GM21390 (cell line): Measurements from ENCODE around the gene PRELID3B.
"Not testable (repeated sequence)": the region's sequence is repeated elsewhere in the genome, so short reads cannot be mapped to it uniquely, and the experiment has no call there.

Source experiments
- ATAC-seq: cut with Tn5 transposase; IDR thresholded peaks from one replicate; pipeline ENCODE4 v1.9.1; 2021; ENCODE audit not compliant: unreplicated experiment

Gene PRELID3B

GRCh38 chr20:59050437-59050836 is 7.9 kb upstream of the PRELID3B start:
- no peak for ATAC-seq

GRCh38 chr20:59048681-59049030 is 6.1 kb upstream of the PRELID3B start:
- no peak for ATAC-seq

- no peak for ATAC-seq
These were observed 5.5 kb upstream of the PRELID3B start for GRCh38 chr20:59047938-59048680.

- no peak for ATAC-seq
These were observed 4.3 kb upstream of the PRELID3B start for GRCh38 chr20:59046862-59047261.

DNA sequence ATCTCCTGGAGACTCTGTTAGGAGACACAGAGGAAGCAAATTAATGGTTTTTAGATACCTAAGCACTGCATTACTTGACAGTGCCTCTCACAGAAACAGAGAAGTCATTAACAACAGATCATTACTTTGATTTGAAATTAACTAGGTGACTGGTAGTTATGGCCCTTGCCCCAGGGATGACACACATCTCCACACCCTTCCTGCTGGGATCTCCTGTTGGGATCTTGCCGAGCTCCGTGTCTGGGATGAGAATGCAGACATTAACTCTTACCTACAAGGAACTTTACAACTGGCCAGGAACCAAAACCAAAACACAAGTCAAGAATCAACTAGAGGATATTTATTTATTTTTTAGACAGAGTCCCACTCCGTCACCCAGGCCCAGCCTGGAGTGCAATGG is 2.2 kb upstream of the PRELID3B start:
- no peak for ATAC-seq

DNA sequence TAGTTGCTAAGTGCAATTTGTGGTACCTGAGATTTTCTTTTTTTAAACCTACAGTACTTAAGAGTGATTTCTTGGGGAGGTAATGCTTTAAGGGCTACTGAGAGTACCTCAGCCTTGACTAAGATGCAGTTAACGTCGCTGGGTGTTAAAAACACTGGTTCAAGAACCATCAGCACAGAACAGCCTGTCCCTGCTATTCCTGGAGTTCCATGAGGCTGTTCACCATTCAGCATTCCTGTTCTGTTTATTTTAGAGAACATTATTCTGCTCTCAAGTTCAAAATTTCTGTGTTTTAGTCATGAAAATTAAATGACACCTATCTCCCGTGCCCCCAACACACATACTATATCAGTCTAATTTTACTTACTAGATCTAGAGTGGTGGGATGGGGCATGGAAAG is 1.7 kb upstream of the PRELID3B start:
- no peak for ATAC-seq

GRCh38 chr20:59043698-59044097 is 1.1 kb upstream of the PRELID3B start:
- no peak for ATAC-seq

DNA sequence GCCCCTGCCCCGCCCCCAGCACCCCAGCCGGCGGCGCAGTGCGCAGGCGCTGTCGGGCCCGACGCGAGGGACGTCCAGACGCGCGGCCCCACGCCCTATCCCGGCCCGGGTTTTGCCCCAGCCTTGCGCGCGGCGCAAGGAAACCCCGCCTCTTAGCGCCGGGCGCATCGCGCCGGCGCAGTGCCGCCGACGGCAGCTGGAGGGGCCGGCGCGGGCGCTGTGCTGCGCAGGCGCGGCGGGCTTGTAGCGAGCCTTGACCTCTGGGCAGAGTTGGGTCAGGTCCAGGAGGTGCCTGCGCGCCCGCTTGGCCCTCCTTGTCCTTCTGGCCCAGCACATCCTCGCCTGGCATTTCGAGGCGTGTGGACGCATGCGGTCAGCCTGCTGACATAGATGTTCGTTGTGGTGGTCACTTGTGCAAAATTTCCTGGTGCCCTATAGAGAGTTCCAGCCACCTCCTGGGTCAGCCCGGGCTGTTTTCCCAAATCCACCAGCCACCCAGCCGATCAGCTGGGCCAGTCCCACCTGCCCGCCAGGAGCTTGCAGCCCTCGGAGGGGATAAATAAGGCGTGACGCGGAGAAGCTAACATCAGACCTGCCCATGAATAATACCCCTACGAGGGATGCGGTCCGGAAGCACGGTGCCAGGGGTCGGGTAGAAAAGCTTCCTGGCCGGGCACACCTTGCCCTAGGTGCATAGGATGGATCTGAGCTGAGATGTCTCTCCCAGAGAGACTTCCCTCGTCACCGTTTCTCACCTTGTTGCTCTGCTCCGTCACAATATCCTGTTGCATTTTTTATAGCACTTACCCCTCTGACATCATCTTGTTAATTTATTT is 428 bp upstream of the PRELID3B start:
- peak; percentile 90 for ATAC-seq

DNA sequence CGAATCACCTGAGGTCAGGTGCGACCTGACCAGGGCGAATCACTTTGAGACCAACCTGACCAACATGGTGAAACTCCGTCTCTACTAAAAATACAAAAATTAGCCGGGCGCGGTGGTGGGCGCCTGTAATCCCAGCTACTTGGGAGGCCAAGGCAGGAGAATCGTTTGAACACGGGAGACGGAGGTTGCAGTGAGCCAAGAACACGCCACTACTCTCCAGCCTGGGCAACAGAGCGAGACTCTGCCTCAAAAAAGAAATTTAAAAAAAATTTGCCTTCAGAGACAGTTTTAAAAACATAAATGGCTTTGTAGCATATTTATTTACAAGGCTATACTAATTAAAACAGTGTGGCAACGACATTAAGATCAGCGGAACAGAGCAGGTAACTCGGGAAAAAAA is 1.1 kb downstream of the PRELID3B start:
- not testable (repeated sequence) for ATAC-seq

DNA sequence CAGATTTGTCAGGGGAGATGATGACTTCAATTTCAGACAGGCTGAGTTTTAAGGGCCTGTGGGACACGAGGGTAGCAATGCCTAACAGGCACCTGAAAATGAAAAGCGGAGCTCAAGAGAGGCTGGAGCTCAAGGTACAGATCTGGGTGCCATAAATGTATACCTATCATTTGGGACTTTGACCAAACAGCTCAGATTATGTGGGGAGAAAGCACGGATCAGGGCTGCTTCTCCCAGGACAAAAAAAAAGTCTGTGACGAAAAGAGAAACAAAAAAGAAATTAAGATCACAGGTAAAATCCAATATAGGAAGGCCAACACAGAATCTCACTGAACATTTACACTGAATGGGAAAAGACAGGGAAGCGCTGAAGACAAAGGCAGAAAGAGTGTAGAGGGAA is 1.9 kb downstream of the PRELID3B start:
- ATAC-seq, result no peak

DNA sequence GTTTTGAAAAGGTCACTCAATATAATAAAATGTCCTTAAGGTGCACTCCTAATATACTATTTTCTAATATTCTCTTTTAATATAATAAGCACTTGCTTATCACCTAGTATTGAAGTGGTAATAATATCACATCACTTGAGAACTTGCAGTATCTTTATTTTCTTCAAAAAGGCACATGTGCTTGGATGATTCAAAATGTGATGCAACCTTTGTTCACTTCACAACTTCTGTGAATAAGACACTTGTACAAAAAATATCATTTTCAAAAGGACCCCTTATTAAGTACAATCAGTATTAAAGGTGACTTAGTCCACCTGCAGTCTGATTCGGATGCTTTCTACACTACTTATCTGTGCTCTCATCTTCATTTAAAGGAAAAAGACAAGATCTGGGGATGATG is 3.4 kb downstream of the PRELID3B start:
- no peak for ATAC-seq

DNA sequence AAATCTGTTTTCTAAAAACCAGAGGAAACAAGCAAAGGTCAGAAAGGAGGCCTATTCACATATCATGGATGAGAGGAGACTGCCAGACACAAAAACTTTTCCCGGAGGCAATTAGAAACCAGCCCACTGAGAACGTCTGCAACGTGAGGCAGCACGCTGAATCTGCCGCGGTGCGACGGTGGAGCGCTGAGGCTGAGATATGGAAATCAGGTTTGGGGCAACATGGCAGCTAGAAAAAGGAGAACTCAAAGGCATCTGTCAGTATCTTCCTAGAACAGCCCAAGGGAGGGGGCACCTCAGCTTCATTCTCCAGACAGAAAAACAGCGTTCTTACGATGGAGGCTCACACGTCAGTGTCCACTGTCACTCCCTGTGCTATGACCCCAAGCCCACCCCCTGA is 5.2 kb downstream of the PRELID3B start:
- no peak for ATAC-seq

- no peak for ATAC-seq
These were observed 7.2 kb downstream of the PRELID3B start for GRCh38 chr20:59035381-59035780.

DNA sequence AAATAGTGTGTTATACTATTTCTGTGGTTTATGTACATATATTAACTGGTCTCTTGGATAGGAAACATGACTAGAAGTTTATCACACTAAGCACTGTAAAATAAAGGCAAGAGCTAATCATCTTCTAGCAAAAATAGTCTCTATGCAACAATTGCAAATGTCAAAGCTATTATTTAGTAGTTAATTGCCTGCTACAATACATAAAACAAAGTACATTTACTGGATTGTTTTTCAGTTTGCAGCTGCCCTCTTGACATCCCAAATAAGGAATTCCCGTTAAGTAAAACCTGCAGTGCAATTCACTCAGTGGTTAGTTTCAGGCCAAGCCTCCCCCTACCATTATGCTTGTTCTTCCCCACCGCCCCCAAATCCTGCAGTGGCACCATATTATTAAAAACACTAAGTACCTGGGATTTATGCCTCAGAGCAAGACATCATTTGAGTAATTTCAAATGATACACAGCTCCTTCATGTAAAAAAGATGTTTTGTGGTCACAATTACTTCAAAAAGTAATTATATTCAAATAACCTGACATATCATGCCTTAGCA is 8.9 kb downstream of the PRELID3B start:
- no peak for ATAC-seq

- no peak for ATAC-seq
These were observed 9.5 kb downstream of the PRELID3B start for GRCh38 chr20:59033093-59033492.

GRCh38 chr20:59032713-59033059 is 9.9 kb downstream of the PRELID3B start:
- no peak for ATAC-seq

DNA sequence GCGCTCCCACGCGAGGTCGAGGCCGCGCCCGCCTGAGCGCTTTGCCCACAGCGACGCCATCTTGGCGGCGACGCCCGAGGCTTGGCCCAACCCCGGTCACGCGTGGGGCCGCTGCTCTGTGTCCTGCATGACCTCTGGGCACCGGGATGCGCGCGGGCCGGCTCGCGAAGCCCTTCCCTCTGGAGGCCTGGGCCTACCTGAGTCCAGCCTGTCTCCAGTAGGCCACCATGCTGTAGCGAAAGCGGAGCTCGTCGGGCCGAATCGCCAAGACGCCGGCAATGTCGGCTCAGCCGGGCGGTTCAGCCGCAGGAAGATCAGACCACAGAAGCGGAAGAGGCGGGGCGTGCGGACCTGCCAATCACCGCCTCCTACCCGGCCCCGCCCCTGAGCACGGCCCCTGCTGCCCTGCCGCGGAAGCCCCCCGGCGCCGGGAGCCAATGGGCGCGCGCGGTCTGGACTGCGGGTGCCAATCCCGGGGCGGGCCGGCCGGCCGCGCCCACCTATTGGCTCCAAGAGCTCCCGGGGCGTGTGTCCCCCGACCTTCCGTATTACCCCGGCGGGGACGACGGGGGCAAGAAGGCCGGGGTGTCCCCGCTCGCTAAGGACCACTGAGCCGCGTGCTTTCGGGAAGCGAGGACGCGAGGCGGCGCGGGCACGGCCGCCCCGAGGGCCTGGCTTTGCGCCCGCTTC is 10.4 kb downstream of the PRELID3B start, which contains the start of gene ATP5F1E:
Gene ATP5F1E, minus strand, starts transcription at position 313 of the 690 bp plus-strand sequence. Its CDS starts 84 bp downstream, at position 229.
- ATAC-seq, result peak; percentile 95

DNA sequence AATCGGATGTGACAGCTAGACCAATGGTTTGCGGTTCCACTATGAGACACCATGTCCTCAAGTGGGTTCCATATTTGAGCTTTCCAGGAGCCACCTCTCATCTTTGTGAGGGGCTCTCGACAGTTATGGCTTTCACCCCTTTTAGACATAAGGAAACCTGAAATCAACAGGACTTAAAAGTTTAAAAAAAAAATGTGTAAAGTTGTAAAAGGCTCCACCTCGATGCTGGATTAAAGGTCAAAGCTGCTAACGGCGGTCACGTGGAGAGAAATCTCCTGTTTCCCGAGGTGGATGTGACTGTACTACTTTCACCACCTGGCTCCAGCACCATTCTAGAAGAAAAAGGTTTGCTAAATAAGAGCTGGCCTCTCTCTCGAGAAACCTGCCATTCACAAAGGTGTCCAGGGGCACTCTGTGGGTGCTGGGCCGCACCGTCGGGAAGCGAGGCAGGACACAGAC is 11.0 kb downstream of the PRELID3B start:
- peak; percentile 2 for ATAC-seq

- no peak for ATAC-seq
These were observed 11.5 kb downstream of the PRELID3B start for GRCh38 chr20:59030911-59031563.

DNA sequence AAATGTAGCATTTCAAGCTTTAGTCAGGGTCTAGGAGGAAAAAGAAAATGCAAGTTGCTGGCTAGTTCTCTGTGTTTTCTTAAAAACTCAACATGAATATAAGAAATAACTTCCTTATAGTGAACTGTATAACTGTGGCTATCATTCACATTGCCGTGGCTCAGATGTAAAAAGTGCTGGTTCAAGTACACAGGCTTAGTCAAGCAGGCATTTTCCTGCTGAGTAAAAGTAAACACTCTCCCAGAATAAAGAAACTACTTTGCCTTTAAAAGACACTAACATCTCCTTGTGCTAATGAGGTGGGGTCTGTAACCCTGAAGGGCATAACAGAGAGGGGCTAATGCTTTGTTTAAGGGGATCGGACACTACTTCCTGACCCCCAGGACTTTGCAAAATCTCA is 13.8 kb downstream of the PRELID3B start:
- ATAC-seq, result no peak
